Activated CD8-positive, alpha-beta memory T cell treated with anti-CD3 and anti-CD28 coated beads for 24 hours (primary cell): ENCODE measurements around the gene FXYD4.
A peak's percentile ranks its signal among the peaks of the same experiment; 100 is the strongest.
"Not testable (repeated sequence)": the region's sequence is repeated elsewhere in the genome, so short reads cannot be mapped to it uniquely, and the experiment has no call there.

ENCODE experiments used
- DNase-seq: peaks from one replicate; pipeline ENCODE4 v3.0.0-alpha.2; 2020

FXYD4 gene

GRCh38 chr10:43371418-43371817 is at the start of gene FXYD4:
Gene FXYD4, plus strand, starts transcription at chr10:43371636. Its CDS starts 2,111 bp downstream, at chr10:43373747.
- DNase-seq = no peak

GRCh38 chr10:43322331-43322730 is 49.1 kb upstream of the FXYD4 start:
- no peak for DNase-seq

- peak; percentile 87 for DNase-seq
Measured at GRCh38 chr10:43322769-43323168, 48.7 kb upstream of the FXYD4 start.

GRCh38 chr10:43323245-43323644 is 48.2 kb upstream of the FXYD4 start:
- no peak for DNase-seq

- no peak for DNase-seq
Measured at GRCh38 chr10:43324876-43325275, 46.6 kb upstream of the FXYD4 start.

- DNase-seq = no peak
Measured at GRCh38 chr10:43327171-43327570, 44.3 kb upstream of the FXYD4 start.

- DNase-seq = no peak
Measured at GRCh38 chr10:43327986-43328385, 43.5 kb upstream of the FXYD4 start.

GRCh38 chr10:43328810-43329209 is 42.6 kb upstream of the FXYD4 start:
- DNase-seq = not testable (repeated sequence)

- not testable (repeated sequence) for DNase-seq
Measured at GRCh38 chr10:43329246-43329885, 42.1 kb upstream of the FXYD4 start.

- DNase-seq = not testable (repeated sequence)
Measured at GRCh38 chr10:43330049-43330823, 41.2 kb upstream of the FXYD4 start.

- not testable (repeated sequence) for DNase-seq
Measured at GRCh38 chr10:43330824-43331127, 40.7 kb upstream of the FXYD4 start.

GRCh38 chr10:43333653-43334052 is 37.8 kb upstream of the FXYD4 start:
- DNase-seq = no peak

GRCh38 chr10:43336061-43336460 is 35.4 kb upstream of the FXYD4 start:
- no peak for DNase-seq

GRCh38 chr10:43336641-43337318 is 34.7 kb upstream of the FXYD4 start:
- no peak for DNase-seq

GRCh38 chr10:43337536-43337935 is 33.9 kb upstream of the FXYD4 start:
- DNase-seq = not testable (repeated sequence)

- DNase-seq = no peak
Measured at GRCh38 chr10:43338117-43338516, 33.3 kb upstream of the FXYD4 start.

- no peak for DNase-seq
Measured at GRCh38 chr10:43339136-43339535, 32.3 kb upstream of the FXYD4 start.

- no peak for DNase-seq
Measured at GRCh38 chr10:43340101-43340500, 31.3 kb upstream of the FXYD4 start.

GRCh38 chr10:43340619-43341018 is 30.8 kb upstream of the FXYD4 start:
- DNase-seq = no peak

- no peak for DNase-seq
Measured at GRCh38 chr10:43341450-43341849, 30.0 kb upstream of the FXYD4 start.

- DNase-seq = no peak
Measured at GRCh38 chr10:43342279-43343125, 28.9 kb upstream of the FXYD4 start.

GRCh38 chr10:43343126-43343525 is 28.3 kb upstream of the FXYD4 start:
- DNase-seq = no peak

GRCh38 chr10:43344051-43344450 is 27.4 kb upstream of the FXYD4 start:
- no peak for DNase-seq
